ENCODE data around the gene INPP5E.

- TF ChIP-seq TAF1 (IDR thresholded peaks at IDR 0.05; ENCODE audit: borderline replicate concordance, insufficient read depth, low read length) (no peak), POLR2AphosphoS5 (IDR thresholded peaks at IDR 0.05; ENCODE audit: low read depth, low read length) (no peak), REST (IDR thresholded peaks at IDR 0.05; ENCODE audit: insufficient read depth in 1 of 2, low read depth in 2 of 2, low read length in 2 of 2) (no peak), SIN3A (IDR thresholded peaks at IDR 0.05; ENCODE audit: borderline replicate concordance, insufficient read depth, low read length) (no peak), FOXP2 (optimal IDR thresholded peaks at IDR 0.05; ENCODE audit: borderline replicate concordance, extremely low read depth, extremely low read length, insufficient read depth) (no peak)
Observed at GRCh38 chr9:136445799-136446198, 6.2 kb upstream of the INPP5E start.
